HG03039 (cell line): ENCODE results near the gene ERG28.
"Not testable (repeated sequence)": the region's sequence is repeated elsewhere in the genome, so short reads cannot be mapped to it uniquely, and the experiment has no call there.

Experiments
- ATAC-seq: cut with Tn5 transposase; IDR thresholded peaks from one replicate; pipeline ENCODE4 v1.9.1; 2021; ENCODE audit warnings: mild to moderate bottlenecking, moderate library complexity; ENCODE audit not compliant: unreplicated experiment

ERG28 gene, protein sequence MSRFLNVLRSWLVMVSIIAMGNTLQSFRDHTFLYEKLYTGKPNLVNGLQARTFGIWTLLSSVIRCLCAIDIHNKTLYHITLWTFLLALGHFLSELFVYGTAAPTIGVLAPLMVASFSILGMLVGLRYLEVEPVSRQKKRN

DNA sequence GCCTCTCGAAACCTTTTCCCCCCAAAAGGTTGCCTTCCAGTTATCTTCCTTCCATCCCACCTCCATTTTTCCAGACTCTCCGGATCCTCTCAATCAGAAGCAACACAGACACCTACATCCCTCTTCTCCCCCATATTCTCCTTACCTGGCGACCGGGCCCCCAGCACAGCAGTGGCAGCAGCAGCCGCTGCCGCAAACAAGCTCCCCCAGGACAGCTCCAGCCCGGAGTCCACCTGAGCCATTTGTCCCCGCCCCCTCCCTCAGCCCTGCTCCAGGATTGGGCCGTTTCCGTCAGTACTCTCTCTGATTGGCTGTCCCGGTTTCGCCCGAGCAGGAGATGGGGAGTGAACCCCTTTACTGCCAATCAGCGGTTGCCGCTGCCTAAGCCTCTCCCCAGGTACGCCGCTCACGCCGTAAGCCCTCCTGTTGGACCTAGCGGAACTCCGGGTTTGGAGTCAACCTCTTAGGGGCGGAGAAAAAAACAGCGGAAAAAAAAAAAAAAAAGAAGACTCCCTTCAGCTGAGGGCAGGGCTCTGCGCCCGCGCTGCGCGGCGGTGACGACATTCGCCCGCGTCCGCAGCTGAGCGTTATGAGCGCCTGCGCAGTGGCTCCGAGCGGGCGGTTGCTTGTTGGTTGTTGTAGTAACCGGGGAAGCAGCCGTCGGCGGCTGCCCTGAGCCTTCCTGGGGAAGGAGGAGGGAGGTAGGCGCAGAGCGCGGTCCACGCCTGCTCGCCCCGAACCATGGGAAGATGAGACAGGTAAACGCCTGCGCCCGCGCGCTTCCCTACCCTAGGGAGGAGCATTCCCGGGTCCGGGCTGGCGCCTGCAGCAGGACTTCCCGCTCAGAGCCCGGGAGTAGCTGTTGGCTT lies at the start of gene ERG28, which contains the start of gene TTLL5:
Gene ERG28 (minus strand): TSS at position 247 of the 869 bp plus-strand sequence. CDS start 3,374 bp downstream, outside the sequence.
Gene TTLL5 (plus strand): TSS at position 617 of the 869 bp plus-strand sequence. CDS start 1,904 bp downstream, outside the sequence.
- ATAC-seq = peak; percentile 95

DNA sequence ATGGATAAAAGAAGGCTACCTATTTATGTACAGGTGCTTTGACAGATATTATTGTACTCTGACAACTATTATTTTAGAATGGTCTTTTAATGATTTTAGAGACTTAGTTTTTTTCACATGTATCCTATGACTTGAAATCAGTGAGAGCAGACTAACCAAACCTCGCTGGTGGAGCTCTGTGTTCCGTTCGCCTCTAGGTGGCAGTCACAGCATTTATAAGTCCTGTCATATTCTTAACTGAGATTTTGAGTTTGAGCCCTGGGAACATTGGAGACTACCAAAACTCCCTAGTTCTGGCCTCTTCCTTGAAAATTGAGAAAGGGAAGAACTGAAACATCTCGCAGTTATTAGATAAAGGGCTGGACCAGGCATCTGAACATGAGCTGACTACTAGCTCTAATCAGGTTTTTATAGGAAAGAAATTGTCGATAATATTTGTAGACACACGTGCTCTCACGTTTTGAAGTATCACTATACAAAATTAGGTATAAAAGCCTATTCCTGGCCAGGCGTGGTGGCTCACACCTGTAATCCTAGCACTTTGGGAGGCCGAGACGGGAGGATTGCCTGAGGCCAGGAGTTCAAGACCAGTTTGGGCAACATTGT lies 48.6 kb upstream of the ERG28 start:
- no peak for ATAC-seq

DNA sequence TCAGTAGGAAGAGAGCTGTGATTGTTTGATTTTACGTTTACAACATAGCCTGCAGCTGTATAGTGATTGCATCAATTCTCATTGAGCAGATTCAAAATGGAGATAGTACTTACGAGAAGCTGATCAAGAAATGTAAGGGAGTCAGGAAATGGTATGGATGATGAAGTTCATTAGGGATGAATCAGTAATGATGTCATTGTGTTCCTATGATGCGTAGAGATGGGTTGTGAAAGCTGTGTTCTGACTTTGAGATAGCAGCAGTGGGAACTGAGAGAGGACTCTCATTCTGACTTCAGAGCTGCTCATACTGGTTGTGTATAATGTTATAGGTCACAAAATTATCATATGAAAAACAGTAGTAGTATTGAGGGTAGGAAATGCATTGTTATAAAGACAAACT lies 44.3 kb upstream of the ERG28 start:
- no peak for ATAC-seq

DNA sequence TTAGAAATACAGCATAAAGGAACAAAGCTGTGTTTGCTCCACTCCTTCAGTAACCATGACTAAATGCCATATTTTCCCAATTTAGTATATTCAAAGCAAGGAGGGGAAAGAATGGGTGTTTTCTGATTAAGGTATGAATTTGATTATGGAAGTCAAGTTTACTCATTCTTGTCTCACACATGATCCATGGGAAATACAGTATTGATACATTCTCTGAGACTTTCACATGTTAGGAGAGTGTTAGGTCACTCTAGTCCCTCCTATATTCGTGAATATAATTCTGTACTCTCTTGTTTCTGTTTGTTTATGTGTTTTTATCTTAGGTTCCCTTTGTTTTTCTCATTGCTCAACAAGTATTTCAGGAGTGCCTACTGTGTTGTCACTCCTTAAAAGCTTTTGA lies 42.8 kb upstream of the ERG28 start:
- ATAC-seq = no peak

DNA sequence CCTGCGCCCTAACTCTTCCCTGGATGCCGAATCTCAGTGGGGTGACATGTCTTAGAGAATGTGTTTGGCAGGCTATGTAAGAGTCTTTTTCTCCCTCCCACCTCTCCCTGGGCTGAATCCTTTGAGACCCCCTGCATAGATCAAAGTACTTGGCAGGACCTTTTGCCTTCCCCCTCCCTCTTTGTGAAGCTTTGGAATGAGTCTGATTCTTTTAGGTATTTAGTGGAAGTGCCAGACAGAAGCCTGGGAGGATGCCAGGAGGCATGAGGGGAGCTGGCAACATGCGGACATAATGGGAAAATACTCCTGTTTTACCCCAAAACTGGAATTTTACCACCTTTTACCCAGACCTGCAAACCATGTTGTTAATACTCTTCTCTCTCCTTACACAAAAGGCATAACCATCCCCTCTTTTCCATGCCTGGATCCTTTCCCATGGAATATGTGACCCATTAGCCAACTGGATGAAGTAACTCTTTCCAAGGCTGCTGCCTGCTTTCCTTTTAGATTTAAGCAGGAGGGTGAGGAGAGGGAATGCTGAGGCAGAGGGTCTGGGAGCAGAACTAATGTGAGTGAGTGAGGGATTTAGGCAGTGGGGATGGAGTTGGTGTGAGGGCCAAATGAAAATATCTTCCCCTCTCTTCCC lies 42.1 kb upstream of the ERG28 start:
- ATAC-seq = no peak

DNA sequence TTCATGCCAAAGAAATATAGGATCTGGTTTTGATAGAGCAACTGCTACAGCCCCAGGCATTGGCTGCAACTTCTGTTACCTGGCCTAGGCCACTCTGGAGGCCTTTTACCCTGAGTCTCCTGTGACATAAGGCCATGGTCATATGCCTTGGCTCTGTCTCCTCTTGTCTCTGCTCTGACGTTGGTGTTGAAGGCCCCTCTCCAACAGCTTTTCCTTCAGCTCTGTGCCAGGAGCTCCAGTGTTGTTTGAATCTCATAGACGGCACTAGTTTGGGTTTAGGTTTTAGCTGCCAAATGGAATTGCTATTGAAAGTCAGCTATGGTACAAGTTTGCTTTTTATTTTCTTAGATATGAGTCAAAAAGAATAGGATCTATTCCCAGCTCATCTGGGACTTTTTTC lies 41.4 kb upstream of the ERG28 start:
- ATAC-seq = no peak

DNA sequence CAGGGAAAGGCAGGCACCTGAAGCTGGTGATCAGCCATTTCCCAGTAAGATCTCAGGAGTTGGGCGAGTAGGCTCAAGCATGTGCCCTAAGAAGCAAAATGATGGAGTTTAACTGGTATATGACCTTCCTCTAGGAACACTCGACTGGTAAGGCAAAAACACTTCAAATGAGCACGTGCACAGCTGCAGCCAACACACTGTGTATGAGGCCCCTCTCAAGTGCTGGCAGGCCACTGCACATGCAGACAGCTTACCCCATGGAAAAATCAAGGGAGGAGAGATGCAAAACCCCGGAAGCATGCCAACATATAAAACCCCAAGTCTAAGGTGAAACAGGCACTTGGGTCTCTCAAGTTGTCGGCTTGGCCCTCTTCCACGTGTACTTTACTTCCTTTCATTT lies 39.6 kb upstream of the ERG28 start:
- ATAC-seq = no peak

DNA sequence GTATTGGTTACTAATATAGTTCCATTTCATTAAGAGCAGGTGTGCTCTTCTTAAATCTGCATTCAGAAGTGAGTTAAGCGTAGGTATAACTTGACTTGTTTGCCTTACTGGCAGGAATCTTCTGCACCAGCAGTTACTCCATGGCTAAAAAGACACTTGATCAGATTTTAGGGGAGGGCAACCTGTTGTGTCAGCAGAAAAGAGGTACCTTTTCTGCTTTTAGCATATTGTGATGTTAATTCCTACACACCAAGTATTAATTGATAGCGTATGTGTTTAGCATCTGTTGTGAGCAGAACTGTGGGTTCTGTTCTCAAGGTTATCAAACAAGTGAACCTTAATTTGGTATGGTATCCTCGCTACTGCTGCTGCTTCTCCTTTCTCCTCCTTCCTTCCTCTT lies 38.7 kb upstream of the ERG28 start:
- no peak for ATAC-seq

DNA sequence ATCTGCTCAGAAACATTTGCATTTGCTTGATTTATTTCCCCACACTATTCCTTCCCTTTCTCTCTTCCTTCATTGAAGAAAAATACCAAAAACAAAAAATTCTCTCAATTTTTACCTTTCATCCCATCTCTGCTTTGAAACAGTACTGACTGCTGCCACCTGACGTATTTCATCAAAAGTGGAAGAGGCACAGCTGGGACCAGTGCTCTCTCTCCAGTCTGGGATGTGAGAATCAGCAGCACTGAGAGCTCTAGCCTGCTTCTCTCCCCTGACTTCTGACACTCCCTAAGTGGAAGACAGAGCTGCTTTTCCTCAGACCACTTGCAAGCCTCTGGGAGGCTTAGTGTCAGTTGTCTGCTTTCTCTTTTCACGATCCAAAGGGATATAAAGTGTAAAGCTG lies 37.2 kb upstream of the ERG28 start:
- no peak for ATAC-seq

DNA sequence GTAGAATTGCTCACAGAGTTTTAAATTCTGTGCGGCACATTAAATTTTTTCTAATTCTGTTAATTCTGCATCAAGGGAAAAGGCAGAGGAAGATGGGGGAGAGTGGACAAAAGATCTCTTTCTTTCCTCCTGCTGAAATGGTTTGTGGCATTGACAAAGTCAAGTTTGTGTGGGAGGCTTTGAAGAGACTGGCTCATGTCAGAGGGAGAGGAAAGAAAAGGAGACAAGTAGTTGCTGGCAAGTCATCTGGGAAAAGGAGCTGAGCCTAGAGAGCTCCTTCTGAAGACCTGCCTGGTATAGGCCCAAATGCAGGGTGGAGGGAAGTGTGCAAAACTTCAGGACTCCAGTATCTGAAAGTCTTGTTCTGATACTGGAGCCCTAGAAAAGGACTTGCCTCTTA lies 36.7 kb upstream of the ERG28 start:
- no peak for ATAC-seq

DNA sequence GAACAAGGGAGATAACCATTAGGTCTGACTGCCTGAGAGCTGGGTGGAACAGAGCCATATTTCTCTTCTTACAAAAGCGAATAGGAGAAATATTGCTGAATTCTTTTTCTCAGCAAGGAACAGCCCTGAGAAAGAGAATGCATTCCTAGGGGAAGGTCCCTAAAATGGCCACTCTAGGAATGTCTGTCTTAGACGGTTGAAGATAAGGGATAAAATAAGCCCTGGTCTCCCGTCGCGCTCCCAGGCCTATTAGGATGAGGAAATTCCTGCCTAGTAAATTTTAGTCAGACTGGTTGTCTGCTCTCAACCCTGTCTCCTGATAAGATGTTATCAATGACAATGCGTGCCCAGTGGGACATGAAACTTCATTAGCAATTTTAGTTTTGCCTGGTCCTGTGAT lies 34.3 kb upstream of the ERG28 start:
- ATAC-seq = not testable (repeated sequence)

DNA sequence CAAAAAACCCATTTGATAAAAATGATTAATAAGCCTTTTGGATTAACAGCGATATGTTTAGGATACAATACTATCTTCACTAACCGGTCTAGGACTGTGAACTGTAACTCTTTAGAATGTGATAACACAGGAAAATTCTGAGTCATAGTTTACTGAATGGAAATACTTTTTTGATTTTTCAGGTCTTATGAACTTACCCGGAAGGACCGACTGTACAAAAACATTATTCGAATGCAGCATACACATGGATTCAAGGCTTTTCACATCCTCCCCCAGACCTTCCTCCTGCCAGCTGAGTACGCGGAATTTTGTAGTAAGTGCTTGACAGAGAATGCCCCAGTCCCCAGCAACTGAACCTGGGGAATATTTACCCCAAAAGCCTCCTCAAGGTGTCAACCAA lies 29.3 kb upstream of the ERG28 start:
- no peak for ATAC-seq

DNA sequence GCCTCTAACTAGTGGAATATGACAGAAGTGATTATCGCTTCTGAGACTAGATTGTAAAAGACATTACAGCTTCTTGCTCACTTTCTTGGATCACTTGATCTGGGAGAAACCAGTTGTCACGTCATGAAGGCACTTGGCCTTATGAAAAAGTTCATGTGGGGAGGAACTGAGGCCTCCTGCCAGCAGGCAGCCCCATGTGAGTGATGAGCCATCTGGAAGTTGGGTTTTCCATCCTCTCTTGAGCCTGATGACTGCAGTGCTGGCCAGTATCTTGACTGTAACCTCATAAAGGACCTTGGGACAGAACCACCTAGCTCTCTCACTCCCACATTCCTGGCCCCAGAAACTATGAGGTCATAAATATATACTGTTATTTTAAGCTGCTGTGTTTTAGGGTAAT lies 28.3 kb upstream of the ERG28 start:
- ATAC-seq = no peak

DNA sequence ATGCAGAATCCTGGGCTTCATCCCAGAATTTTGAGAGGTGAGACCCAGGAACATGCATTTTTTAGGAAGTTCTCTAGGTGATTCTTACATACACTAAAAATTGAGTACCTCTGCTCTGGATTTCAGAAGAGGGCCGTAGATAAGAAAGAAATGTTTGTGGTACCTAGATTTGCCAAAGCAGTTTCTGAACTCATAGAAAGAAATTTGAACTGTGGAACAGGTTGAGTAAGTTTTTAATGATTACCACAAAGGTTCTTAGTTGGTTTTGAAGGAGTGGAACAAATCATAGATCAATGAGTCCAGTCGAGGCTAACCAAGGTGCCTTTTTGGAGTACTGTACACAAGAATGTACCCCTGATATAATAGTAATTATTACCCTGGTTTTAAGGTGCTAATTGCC lies 25.2 kb upstream of the ERG28 start:
- no peak for ATAC-seq

DNA sequence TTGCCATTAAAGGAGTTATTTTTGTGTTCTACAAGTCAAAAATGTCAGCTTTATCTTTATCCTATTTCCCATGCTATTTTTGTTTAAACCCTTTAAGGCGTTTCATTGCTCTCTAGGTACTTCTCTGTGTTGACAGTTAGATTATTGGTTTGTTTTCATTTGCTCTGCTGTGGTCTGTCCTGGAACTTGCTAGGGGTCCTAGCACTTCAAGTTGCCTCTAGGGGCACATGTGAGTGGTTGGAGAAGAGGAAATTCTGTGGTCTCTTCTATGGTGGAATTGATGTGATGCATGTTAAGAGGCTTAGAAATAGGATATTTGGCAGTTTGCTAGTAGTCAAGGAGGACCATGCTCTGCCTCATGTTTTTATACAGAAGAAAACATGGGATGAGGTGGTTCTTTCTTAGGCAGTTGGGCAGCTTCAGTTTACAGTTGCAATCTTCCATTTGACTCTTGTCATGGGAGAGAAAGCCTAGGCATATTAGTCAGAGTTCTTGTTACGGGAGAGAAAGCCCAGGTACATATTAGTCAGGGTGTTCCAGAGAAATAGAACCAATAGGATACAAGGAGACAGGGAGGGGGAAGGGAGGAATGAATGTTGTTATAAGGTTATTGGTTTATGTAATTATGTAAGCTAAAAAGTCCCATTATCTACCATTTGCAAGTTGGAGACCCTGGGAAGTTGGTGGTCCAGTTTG lies 14.7 kb upstream of the ERG28 start:
- no peak for ATAC-seq

DNA sequence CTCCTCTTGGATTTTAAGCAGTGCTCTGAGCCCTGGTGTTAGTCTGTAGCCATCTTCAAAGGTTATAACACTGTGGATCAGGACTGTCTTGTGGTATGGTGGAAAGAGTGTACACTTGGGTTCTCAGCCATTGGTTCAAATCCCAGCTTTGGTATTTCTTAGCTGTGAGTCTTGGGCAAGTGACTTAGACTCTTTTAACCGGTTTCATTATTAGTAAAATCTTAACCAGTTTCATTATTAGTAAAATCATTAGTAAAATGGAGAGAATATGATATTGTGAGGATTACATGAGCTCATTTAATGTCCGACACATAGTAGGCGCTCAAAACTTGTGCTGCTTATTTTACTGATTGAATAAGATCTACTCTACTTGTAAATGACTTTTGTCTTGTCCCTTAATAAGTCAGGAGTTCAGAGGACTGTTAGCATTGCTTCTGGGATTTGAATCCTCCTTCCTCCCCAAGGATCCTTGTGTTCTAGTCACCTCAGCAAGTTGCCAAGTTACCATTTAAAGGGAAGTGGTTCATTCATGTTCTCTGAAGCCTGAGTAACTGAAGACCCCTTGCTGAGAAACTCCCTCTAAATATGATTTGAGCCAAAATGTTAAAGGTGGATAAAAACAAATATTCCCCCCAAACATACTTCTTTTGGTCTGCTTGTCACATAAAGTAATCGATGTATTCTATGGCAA lies 12.8 kb upstream of the ERG28 start:
- no peak for ATAC-seq

DNA sequence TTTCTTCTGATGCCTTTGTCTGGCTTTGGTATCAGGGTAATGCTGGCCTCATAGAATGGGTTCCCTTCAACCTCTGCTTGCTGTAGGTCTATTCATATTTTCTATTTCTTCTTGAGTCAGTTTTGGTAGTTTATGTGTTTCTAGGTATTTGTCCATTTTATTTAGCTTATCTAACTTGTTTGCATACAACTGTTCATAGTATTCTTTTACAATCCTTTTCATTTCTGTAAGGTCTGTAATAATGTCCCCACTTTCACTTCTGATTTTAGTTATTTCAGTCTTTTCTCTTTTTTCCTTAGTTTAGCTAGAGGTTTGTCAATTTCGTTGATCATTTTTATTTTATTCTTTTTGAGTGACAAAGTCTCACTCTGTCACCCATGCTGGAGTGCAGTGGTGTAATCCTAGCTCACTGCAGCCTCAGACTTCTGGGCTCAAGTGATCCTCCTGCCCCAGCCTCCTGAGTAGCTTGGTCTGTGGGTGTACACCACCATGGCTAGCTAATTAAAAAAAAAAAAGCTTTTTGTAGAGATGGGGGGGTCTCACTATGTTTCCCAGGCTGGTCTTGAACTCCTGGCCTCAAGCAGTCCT lies 12.0 kb upstream of the ERG28 start:
- ATAC-seq = no peak

DNA sequence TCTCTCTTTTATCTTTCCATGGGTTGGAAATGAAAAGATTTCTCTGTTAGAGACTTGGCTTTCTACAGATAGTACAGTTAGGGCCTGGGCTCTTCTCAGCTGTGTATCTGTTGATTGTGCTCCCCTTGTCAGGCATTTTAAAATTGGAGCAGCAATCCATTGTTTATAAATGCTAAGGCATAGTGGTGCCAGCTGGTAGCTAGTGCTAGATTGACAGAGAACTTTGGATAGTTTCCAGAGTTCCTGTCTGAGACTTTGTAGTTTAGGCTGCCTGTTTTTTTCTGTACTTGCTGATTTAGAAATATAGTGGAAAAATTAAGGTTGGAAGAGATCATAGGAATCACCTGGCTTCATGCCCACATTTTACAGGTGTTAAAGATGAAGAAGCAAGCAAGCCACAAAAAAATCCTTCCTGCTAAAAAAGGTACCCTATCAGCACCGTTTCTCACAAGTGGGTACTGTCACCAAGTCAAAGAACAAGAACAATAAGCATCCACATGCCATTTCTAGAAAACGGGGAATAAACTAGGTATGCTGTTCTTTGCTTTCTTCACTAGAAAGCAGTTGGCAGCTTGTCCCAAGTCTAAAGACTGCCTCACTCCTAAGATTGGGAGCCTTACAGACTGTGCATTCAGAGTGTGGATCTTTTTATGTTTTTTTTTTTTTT lies 6.6 kb upstream of the ERG28 start:
- no peak for ATAC-seq

DNA sequence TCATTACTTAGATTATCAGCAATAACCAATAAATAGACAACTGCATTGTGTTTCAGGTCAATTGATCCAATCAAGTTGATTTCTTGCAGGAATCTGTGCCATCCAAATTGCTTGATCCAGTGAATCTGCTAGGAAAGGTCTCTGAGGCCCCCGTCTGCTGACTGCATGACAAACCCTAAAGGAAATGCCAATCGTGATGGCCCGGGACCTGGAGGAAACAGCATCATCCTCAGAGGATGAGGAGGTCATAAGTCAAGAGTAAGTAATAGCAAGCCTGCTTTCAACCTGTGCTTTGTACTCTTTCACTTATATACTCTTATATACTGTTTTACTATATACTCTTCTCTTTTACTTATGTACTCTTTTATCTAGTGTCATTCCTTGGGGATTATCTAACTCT lies 2.3 kb upstream of the ERG28 start:
- no peak for ATAC-seq

DNA sequence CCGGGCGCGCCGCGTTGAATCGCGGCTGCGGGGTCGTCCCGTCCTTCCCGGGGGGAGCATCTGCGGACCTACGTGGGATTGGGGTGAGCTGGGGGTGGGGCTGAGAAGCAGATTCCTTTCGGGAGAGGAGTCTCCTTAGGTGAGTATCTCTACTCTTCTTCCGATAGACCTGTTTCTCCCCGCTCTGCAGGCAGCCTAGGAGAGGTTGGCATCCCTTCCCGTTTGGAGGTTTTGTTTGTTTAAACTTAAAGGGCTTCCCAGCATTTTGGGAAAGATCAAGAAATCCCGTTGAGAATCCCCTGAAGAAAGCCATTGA lies 781 bp upstream of the ERG28 start:
- ATAC-seq = no peak
